ENCODE results near the gene GATB.

The GATB gene

GRCh38 chr4:151668689-151669402 lies 92.0 kb downstream of the GATB start:
- no peak for DNase-seq

- DNase-seq = no peak
These were observed 93.1 kb downstream of the GATB start for GRCh38 chr4:151667666-151668065.

GRCh38 chr4:151667048-151667447 lies 93.8 kb downstream of the GATB start:
- DNase-seq = no peak

DNA sequence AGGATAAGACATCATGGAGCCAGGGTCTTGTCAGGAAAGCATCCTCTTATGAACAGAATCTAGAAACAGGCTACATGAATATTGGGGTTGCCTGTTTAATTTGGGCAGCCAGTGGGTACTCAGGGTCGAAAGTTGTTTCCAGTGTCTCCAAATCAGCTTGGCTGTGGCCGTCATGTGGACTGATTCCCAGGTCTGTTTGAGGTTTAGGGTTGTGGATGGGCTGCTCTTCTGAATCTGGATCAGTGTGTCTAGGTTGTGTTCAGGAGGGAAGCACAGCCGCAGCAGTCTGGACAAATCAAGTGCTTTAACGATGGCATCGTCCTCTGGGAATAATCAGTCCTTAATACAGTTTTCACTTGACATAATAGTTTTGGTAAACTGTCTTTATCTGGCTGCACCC lies 94.3 kb downstream of the GATB start:
- no peak for DNase-seq

DNA sequence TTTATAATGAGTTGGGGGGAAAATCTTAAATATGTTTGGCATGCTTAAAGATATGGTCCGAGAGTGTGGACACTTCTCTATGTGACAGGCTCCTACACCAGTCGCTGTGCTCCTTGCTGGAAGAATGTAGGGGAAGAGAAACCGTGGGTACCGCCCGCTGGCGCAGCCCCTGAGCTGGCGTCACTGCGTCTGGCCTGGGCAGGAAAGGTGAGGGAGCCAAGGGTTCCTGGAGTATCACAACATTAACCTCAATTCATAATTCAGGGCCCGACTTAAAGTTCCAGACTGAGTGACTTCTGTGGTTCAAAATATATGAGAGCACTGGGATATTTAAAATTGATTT lies 95.1 kb downstream of the GATB start:
- no peak for DNase-seq

GRCh38 chr4:151665022-151665784 lies 95.6 kb downstream of the GATB start:
- no peak for DNase-seq

- no peak for DNase-seq
These were observed 96.5 kb downstream of the GATB start for GRCh38 chr4:151664289-151664688.

GRCh38 chr4:151663109-151663508 lies 97.7 kb downstream of the GATB start:
- no peak for DNase-seq

DNA sequence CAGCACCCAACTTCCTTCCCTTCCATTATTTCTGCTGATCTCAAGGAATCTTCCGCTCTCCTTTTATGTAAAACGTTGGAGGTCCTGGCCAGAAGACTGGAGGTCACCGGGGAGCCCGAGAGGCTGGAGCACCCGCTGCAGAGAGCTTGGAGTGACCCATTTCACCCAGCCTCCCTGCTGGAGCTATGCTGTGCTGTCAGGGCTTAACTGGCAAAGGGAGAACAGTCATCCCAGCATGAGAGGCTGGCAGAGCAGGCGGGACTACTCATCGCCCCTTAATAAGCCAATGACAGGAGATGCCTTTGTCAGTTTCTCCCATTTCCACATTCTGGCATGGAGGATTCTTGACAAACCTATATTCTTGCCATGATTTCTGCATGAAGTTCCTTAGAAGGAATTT lies 98.9 kb downstream of the GATB start:
- DNase-seq = no peak

- no peak for DNase-seq
These were observed 100.1 kb downstream of the GATB start for GRCh38 chr4:151660676-151661075.

GRCh38 chr4:151659601-151660364 lies 101.0 kb downstream of the GATB start:
- DNase-seq = no peak

DNA sequence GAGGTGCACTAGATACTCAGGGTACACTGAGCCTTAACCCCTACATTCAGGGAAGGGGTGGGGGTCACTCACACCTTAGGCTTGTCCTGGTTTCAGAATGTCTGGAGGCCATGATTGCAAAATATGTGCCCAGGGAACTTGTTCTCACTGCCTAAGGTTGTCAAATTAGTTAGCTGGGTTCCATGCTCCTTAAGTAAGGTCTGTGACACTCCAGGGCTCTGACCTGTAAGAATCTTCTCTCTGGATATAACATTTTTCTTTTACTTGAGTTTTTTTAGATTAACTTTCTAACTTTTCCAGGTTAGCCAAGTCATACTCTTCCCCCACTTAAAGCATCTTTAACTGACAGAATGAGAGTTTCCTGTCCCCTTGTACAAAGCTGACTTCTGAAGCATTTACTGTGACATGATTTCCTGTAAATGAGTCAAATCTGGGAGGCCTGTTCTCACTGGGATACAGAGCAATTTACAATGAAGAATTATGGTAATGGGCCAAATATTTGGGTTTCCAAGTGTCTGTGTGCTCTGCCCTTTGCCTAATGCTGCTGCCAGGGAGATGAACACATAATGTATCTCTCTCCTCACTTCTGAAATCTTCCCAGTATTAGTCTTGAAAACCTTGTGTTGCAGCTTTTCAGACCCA lies 101.7 kb downstream of the GATB start:
- DNase-seq = no peak

GRCh38 chr4:151657896-151658295 lies 102.9 kb downstream of the GATB start:
- DNase-seq = no peak

- DNase-seq = no peak
These were observed 104.7 kb downstream of the GATB start for GRCh38 chr4:151656058-151656457.

DNA sequence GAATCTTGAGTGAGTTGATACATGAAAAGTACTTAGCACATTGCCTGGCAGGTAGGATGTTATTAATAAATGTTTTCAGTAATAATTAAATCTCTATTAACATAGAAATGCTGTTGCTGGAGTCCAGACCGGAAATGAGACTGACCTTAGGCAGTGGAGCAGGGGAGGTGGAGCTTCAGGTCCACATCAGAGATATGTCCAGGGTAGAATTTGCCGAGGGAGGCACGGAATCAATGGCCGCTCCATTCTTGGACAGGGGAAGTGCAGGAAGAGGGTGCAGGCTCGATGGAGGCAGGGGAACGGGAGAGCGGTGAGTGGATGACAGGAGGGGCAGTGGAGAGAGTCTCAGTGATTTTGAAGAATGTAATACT lies 107.3 kb downstream of the GATB start:
- DNase-seq = no peak

DNA sequence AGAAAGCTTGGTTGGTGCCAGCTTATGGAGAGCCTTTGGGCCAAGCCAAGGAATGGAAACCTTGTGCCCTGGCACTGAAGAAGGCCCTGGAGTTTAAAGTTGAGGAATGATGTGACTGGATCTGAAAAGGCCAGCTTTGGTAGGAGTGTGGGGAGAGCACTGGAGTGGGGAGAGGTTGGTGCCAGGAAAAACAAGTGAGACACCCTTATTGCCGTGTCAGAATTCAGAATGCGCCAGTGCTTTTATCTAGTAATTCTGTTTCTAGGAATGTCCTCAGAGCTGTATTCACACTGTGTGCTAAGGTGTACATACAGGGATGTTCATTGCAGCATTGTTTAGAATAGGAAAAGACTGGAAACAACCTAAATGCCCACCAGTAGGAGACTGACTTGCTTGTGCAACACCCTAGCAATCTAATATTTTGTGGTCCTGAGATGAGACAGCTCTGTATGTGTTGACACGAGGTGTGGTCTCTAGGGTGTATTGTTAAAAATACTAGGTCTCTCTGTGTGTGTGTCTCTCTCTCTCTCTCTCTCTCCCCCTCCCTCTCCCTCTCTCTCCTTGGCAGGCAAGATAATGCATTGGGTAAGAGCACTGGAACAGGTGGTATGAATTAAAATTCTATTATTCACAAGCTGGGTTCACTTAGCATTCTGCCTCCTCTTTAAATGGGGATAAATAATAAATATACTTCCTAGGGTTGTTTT lies 107.8 kb downstream of the GATB start:
- DNase-seq = no peak

- DNase-seq = no peak
These were observed 109.3 kb downstream of the GATB start for GRCh38 chr4:151651496-151651895.

DNA sequence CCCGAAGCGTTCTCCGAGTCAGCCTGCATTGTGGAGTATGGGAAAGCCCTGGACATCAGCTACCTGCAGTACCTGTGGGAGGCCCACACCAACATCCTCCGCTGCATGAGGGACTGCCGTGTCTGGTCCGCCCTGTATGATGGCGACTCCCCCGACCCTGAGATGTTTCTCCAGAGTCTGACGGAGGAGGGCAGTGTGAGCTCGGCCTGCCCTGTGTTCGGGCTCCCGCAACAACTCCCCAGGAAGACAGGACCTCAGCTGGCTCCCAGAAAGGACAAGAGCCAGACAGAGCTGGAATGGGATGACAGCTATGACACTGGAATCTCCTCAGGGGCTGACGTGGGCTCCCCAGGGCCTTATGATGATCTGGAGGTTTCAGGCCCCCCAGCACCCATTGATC lies 111.3 kb downstream of the GATB start:
- no peak for DNase-seq

GRCh38 chr4:151646322-151646721 lies 114.5 kb downstream of the GATB start:
- no peak for DNase-seq

GRCh38 chr4:151644622-151645021 lies 116.2 kb downstream of the GATB start:
- no peak for DNase-seq

GRCh38 chr4:151643564-151643963 lies 117.2 kb downstream of the GATB start:
- DNase-seq = no peak

GRCh38 chr4:151641983-151642382 lies 118.8 kb downstream of the GATB start:
- DNase-seq = no peak

GRCh38 chr4:151641167-151641566 lies 119.6 kb downstream of the GATB start:
- DNase-seq = no peak
